ENCODE results near the gene ZNF24. TPM values are rescaled to one million over a fixed set of nuclear protein-coding genes. Genes with fewer than 3 reads are reported as not detected.
A peak's percentile ranks its signal among the peaks of the same experiment; 100 is the strongest.

ZNF24 gene
- total and polyA plus RNA-seq, 2 of the 4 experiments (the other 2 are of a cell fraction): 7.6 to 20.8 TPM

DNA sequence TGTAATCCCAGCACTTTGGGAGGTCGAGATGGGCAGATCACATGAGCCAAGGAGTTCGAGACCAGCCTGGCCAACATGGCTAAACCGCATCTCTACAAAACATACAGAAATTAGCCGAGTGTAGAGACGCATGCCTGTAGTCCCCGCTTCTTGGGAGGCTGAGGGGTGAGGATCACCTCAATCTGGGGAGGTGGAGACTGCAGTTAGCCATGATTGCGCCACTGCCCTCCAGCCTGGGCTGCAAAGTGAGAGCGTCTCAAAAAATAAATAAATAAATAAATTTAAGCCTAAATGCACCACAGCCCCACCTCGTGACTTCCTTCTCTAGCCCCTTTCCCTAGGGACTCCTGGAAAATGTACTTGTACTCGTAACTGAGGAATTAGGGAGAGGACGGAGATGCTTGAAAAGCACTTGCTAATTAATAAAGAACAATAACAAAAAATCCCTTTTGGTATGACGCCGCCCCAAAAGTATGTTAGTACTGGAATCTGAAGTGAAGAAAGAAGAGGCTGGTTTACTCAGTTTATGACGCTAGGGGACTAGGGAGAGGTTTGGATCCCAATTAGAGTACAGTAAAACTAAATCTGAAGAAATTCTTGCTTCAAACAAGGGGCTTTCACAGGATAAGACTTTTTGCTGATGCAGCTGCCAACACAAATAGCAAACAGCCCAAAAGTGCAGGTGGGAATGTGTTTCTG, 33.8 kb upstream of the ZNF24 start:
- no peak overlapping the region for H3K4me3 ChIP-seq (ENCODE audit: insufficient read depth, low read depth, low read length)
- in situ Hi-C loops (cut with MboI; ENCODE audit: low sequenced_read_pairs): loop anchor here (25.0 kb wide), 1 partner anchor 584 kb away; the partner anchor contains the start of gene RMP24
- intact Hi-C loops (cut with micrococcal nuclease): no loop called here
- DNase-seq (peak; percentile 12), ATAC-seq (ENCODE audit: low read depth) (no peak)
- H3K9me1 ChIP-seq (ENCODE audit: insufficient read depth, low read length): no peaks in the 10 kb centered on the region
- dilution Hi-C loops (cut with HindIII; ENCODE audit: low sequenced_read_pairs, unreplicated experiment): no loop called here
- no peak overlapping the region for H4K8ac ChIP-seq (ENCODE audit: low read depth in 2 of 2, low read length in 2 of 2)
- no peak overlapping the region for H2BK5ac ChIP-seq (ENCODE audit: low read depth, low read length, poor library complexity, severe bottlenecking)
- no peaks in the 10 kb centered on the region for H4K20me1 ChIP-seq (ENCODE audit: insufficient read depth, low read length)
- no peaks in the 10 kb centered on the region for H3K36me3 ChIP-seq (ENCODE audit: control insufficient read depth, insufficient read depth, low read length)
- H3K4ac ChIP-seq (ENCODE audit: low read depth, low read length): no peak overlapping the region
- H3K9ac ChIP-seq (ENCODE audit: low read depth, low read length): no peak overlapping the region
- no peak overlapping the region for H3K23ac ChIP-seq (ENCODE audit: low read depth, low read length)
- H4K91ac ChIP-seq (ENCODE audit: insufficient read depth, low read depth, low read length): no peak overlapping the region
- no peak overlapping the region for H2BK20ac ChIP-seq (ENCODE audit: low read depth, low read length)
- no peak overlapping the region for H3K56ac ChIP-seq (ENCODE audit: extremely low read depth, insufficient read depth, low read length)
- no peak overlapping the region for H3K18ac ChIP-seq (ENCODE audit: low read depth, low read length)
- ChIA-PET CTCF (interaction anchor here (1.6 kb wide), 1 partner anchor 8 kb away, joined by 3 read pairs; no protein-coding TSS in a partner anchor), POLR2A (ENCODE audit: unreplicated experiment) (no interaction called here)
- no peak overlapping the region for H3K14ac ChIP-seq (replicated peaks; ENCODE audit: low read depth, low read length)
- H2BK120ac ChIP-seq (ENCODE audit: low read depth, low read length): no peak overlapping the region
- BruUV-seq (replicated peaks): no TSS peak
- no peak overlapping the region for H3K4me2 ChIP-seq (ENCODE audit: low read depth, low read length)
- H3K4me1 ChIP-seq (ENCODE audit: control insufficient read depth, insufficient read depth, low read length): no peaks in the 10 kb centered on the region; the same call in 1 of the 2 replicates
- H3K9me3 ChIP-seq (ENCODE audit: control insufficient read depth, insufficient read depth, low read length): peaks cover 3% of the 10 kb centered on the region
- 79% methylated on average over 2 of the region's 14 CpGs; no CpG with 5 or more reads in 1 of the 2 experiments for WGBS, 2 experiments (ENCODE audit: extremely low coverage in 2 of 2, insufficient read length in 1 of 2)
- H2BK15ac ChIP-seq (ENCODE audit: low read depth, low read length): no peak overlapping the region
- H3K27ac ChIP-seq (ENCODE audit: insufficient read depth, low read length): no peak overlapping the region
- H3K79me1 ChIP-seq (ENCODE audit: low read depth in 1 of 2, low read length in 2 of 2): no peaks in the 10 kb centered on the region
- no peak overlapping the region for H2AFZ ChIP-seq (replicated peaks; ENCODE audit: low read length, poor library complexity)
- H4K5ac ChIP-seq (ENCODE audit: low read depth, low read length): no peak overlapping the region
- TF ChIP-seq CEBPB (IDR thresholded peaks at IDR 0.05; ENCODE audit: low read depth, low read length) (no peak), MAZ (IDR thresholded peaks at IDR 0.05; ENCODE audit: borderline replicate concordance, low read depth, low read length) (no peak), SMC3 (IDR thresholded peaks at IDR 0.05; ENCODE audit: low read depth, low read length) (no peak), CTCF (conservative IDR thresholded peaks at IDR 0.05; ENCODE audit: low read depth, low read length) (no peak)
- no peak overlapping the region for H2AK9ac ChIP-seq (replicated peaks; ENCODE audit: low read depth, low read length, poor library complexity)
- peaks cover 5% of the 10 kb centered on the region; the same call in 1 of the 2 replicates for H3K27me3 ChIP-seq (ENCODE audit: control insufficient read depth, insufficient read depth, low read length)
- H2AK5ac ChIP-seq (ENCODE audit: low read depth, low read length): no peak overlapping the region
